ENCODE results near the gene NRXN3. TPM values are rescaled to one million over a fixed set of nuclear protein-coding genes. Genes with fewer than 3 reads are reported as not detected.

NRXN3 gene
- total RNA-seq, 2 experiments from 2014 or later, result not detected

DNA sequence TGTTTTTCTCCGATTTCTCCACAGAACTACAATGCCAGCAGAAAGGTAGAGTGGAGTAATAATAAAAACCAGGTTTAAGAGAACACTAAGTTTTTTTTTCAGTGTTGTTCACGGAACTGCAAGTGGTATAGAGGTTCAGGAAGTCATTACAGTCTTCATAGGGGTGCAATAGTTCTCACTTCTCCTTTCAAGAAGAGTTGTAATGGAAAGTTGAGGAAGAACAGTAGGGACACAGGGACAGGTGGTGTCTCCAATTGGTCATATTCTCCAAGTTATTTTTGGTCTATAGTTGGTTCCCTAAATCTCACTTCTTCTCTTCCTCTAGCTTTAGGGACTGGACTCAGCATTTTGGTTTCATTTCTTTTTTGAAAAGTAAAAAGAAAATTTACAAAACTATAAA is 894.0 kb downstream of the NRXN3 start:
- CTCF ChIA-PET, result no interaction called here
- no peaks in the 10 kb centered on the region for H3K9me3 Mint-ChIP-seq (ENCODE audit: low read depth)
- H3K36me3 Mint-ChIP-seq, result no peaks in the 10 kb centered on the region
- no peak overlapping the region for H3K27ac Mint-ChIP-seq
- no peak overlapping the region for H3K4me3 Mint-ChIP-seq
- H3K27me3 Mint-ChIP-seq, result no peaks in the 10 kb centered on the region
- ATAC-seq (no peak), DNase-seq (no peak)
- no peaks in the 10 kb centered on the region for H3K4me1 Mint-ChIP-seq

DNA sequence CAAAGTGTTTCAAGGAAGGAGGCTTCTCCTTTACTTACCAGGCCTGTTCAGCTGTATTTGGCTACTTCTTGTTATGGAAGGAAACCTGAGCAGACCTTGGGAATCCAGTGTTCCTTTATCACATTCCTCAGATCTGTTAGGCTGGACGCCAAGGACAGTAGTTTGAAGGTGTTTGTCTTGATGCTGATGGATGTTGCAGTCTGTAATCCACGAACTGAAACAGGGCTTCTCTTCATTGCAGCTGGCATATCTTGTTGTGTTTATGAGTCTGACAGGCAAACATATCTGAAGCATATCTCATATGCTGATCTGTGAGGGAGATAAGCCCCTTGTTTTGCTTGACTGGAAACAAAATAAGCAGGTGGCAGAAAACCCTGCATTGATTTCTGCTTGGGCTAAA is 904.3 kb downstream of the NRXN3 start:
- H3K27me3 Mint-ChIP-seq, result no peaks in the 10 kb centered on the region
- CTCF ChIA-PET, result interaction anchor here (0.7 kb wide), 1 partner anchor 15 kb away, joined by 3 read pairs; no protein-coding TSS in a partner anchor
- H3K9me3 Mint-ChIP-seq (ENCODE audit: low read depth), result no peaks in the 10 kb centered on the region
- no peaks in the 10 kb centered on the region for H3K36me3 Mint-ChIP-seq
- H3K4me3 Mint-ChIP-seq, result no peak overlapping the region
- no peaks in the 10 kb centered on the region for H3K4me1 Mint-ChIP-seq
- ATAC-seq, result no peak
- no peak overlapping the region for H3K27ac Mint-ChIP-seq
- no peak for DNase-seq

DNA sequence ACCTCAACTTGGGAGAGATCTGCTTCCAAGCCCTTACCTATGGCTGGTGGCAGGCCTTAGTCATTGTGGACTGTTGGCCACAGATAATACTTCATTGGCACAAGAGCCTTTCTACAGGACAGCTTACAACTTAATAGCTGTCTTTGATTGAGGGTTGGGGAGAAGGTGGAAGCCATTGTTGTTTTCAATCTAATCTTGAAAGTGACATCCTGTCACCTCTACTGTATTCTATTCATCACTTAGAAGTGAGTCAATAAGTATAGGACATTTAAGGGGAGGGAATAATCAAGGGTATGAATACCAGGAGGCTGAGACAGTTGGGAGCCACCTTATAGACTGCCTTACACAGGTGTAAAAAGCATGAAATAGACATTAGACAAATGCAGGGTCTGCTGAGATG is 906.3 kb downstream of the NRXN3 start:
- Mint-ChIP-seq H3K4me1 (no peaks in the 10 kb centered on the region), H3K27me3 (no peaks in the 10 kb centered on the region), H3K27ac (no peak overlapping the region), H3K36me3 (no peaks in the 10 kb centered on the region), H3K9me3 (ENCODE audit: low read depth) (no peaks in the 10 kb centered on the region), H3K4me3 (no peak overlapping the region)
- CTCF ChIA-PET, result no interaction called here
- DNase-seq (no peak), ATAC-seq (no peak)

DNA sequence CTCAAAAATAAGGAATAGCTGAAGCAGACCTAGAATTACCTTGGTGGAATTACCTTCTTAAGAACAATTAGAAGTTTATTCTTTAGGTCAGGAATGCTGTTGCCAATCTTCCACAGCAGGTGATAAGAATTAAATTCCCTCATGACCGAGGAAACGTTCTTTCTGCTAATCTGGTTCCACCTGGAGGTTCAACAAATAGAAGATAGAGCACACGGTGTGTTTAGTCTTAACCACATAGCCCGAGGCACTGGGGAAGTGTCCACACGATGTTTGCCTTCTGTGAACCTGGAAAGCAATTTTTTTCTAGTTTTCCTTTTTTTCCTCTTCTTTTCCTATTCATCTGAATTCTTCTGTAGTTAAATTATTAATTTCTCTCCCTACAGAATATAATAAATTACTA is 906.9 kb downstream of the NRXN3 start:
- no peak overlapping the region for H3K27ac Mint-ChIP-seq
- H3K27me3 Mint-ChIP-seq, result no peaks in the 10 kb centered on the region
- CTCF ChIA-PET, result no interaction called here
- H3K4me1 Mint-ChIP-seq, result no peaks in the 10 kb centered on the region
- H3K4me3 Mint-ChIP-seq, result no peak overlapping the region
- H3K36me3 Mint-ChIP-seq, result no peaks in the 10 kb centered on the region
- DNase-seq (no peak), ATAC-seq (no peak)
- H3K9me3 Mint-ChIP-seq (ENCODE audit: low read depth), result no peaks in the 10 kb centered on the region

DNA sequence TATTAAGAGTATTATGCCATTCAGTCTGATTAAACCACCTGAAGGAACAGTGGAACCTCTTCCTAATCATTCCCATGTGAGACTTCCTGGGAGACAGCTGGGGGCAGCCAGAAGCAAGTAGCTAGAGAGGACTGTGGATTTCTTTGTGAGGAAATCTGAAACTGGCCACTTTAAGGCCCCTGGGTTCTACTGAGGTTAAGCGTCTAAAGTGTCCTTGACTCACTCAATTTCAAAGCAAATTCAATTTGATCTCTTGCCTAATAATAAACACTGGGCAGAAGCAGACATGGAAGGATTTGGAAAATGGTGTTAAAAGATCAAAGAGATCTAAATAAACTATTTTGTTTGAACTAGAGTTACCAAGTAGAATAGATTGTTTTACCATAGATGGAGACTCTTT is 909.9 kb downstream of the NRXN3 start:
- no peak for DNase-seq
- no peaks in the 10 kb centered on the region for H3K27me3 Mint-ChIP-seq
- CTCF ChIA-PET, result no interaction called here
- no peak for ATAC-seq
- no peak overlapping the region for H3K27ac Mint-ChIP-seq
- H3K4me3 Mint-ChIP-seq, result no peak overlapping the region
- H3K36me3 Mint-ChIP-seq, result no peaks in the 10 kb centered on the region
- H3K9me3 Mint-ChIP-seq (ENCODE audit: low read depth), result no peaks in the 10 kb centered on the region
- no peaks in the 10 kb centered on the region for H3K4me1 Mint-ChIP-seq

DNA sequence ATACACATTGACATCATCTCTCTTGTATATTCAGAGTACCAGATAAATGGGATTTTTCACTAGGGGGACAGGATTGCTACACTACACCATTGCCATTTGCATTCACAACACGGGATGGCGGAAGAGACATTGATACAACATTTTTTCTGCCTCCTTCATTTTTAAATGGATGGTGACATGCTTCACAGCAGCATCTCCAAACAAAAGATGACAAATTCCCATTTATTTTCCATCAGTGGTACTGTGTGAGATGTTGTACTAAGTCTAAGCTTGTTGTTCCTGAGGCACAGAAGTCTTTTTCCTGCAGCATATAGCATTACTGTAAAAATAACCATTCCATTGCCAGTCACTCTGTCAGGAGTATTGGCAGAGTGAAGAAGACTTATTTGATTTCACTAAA is 912.7 kb downstream of the NRXN3 start:
- no peak for DNase-seq
- CTCF ChIA-PET, result no interaction called here
- H3K4me3 Mint-ChIP-seq, result no peak overlapping the region

DNA sequence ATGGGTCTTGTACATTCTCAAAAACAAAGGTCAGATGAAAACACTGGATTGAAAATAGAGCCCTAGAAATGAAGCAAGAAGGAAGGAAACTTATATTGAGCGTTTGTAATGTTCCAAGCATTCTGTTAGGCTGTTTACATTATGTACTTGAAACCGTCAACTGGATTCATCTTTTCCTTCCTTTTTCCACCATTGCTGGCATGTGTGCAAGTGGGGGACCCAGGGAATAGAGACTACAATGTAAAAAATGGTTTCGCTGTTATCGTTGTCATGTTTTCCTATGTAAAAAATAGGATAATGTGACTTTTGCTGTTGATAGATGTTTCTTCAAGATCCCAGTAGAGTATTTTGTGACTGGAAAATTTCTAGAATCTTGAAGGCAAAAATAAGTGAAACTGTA is 913.2 kb downstream of the NRXN3 start:
- Mint-ChIP-seq H3K4me3 (no peak overlapping the region), H3K9me3 (ENCODE audit: low read depth) (no peaks in the 10 kb centered on the region), H3K27ac (no peak overlapping the region), H3K4me1 (no peaks in the 10 kb centered on the region), H3K27me3 (no peaks in the 10 kb centered on the region), H3K36me3 (no peaks in the 10 kb centered on the region)
- CTCF ChIA-PET, result no interaction called here
- DNase-seq, result no peak
- ATAC-seq, result no peak

More for the DNA sequence above, 912.7 kb downstream of the NRXN3 start:
- Mint-ChIP-seq H3K9me3 (ENCODE audit: low read depth) (no peaks in the 10 kb centered on the region), H3K4me1 (no peaks in the 10 kb centered on the region), H3K27me3 (no peaks in the 10 kb centered on the region), H3K36me3 (no peaks in the 10 kb centered on the region), H3K27ac (no peak overlapping the region)
- no peak for ATAC-seq

DNA sequence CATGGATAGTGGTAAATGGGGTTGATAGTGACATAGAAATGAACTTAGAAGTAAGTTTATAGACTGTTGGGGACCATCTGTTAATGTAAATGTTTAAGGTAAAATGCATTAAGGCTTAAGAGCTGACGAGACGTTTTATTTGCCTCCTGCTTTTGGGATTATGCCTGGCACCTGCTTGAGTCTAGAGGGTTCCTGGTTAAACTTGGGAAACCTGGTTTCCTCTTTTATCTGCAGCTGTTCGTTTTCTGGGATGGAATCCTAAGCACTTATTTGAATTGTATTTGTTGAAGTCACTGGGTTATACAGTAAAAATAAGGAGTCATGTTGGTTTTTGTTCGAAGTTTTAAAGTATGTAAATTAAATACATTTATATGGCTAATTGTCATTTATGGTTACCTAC is 914.7 kb downstream of the NRXN3 start:
- H3K9me3 Mint-ChIP-seq (ENCODE audit: low read depth), result no peaks in the 10 kb centered on the region
- CTCF ChIA-PET, result no interaction called here
- no peak overlapping the region for H3K4me3 Mint-ChIP-seq

DNA sequence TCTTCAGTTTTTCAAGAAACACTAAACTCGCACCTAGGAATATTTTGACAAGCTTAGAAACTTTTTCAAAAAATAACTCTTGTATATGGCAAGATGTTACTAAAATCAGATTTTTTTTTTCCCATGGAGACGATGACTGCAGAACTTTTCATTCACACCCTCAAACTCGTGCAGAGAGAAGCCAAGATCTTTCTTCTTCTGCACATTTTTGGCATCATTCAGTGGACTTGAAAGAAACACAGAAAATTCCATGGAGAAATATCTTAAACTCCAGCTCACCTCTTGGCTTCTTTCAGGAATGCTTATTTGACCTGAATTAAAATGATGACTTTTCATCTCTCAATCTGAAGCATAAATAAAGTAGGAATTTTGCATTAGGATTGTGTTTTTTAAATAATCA is 919.4 kb downstream of the NRXN3 start:
- Mint-ChIP-seq H3K4me1 (no peaks in the 10 kb centered on the region), H3K36me3 (no peaks in the 10 kb centered on the region), H3K27me3 (no peaks in the 10 kb centered on the region), H3K9me3 (ENCODE audit: low read depth) (no peaks in the 10 kb centered on the region), H3K27ac (no peak overlapping the region), H3K4me3 (no peak overlapping the region)
- DNase-seq, result no peak
- CTCF ChIA-PET, result interaction anchor here (0.9 kb wide), 1 partner anchor 15 kb away, joined by 3 read pairs; no protein-coding TSS in a partner anchor
- no peak for ATAC-seq

More for the DNA sequence above, 914.7 kb downstream of the NRXN3 start:
- Mint-ChIP-seq H3K27ac (no peak overlapping the region), H3K36me3 (no peaks in the 10 kb centered on the region), H3K27me3 (no peaks in the 10 kb centered on the region), H3K4me1 (no peaks in the 10 kb centered on the region)
- no peak for ATAC-seq
- DNase-seq, result no peak

DNA sequence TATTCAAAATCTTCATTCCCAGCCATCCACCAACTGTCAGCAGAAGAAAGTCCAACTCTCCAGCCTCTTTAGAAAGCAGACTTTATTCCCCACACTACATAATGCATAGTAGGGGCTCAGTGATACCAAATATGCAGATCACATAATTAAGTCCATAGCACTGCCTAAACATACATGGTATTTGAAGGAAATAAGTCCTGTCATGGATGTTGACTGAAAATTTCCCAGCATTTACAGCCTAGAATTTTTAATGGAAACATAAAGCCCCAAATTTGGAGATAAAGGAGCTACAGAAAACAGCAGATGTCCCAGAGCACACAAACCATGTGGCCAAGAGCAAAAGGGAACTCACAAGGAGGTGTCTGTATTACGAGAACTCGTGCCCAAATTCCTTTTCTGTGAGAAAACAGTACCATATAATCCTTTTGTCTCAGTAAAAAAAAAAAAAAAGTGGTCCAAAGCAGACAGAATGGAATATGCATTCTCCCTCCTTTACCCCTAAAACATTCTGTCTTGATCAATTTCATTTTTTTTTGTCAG is 920.5 kb downstream of the NRXN3 start:
- Mint-ChIP-seq H3K9me3 (ENCODE audit: low read depth) (no peaks in the 10 kb centered on the region), H3K4me1 (no peaks in the 10 kb centered on the region), H3K27ac (no peak overlapping the region), H3K36me3 (no peaks in the 10 kb centered on the region), H3K4me3 (no peak overlapping the region), H3K27me3 (no peaks in the 10 kb centered on the region)
- CTCF ChIA-PET, result no interaction called here
- DNase-seq (no peak), ATAC-seq (no peak)

DNA sequence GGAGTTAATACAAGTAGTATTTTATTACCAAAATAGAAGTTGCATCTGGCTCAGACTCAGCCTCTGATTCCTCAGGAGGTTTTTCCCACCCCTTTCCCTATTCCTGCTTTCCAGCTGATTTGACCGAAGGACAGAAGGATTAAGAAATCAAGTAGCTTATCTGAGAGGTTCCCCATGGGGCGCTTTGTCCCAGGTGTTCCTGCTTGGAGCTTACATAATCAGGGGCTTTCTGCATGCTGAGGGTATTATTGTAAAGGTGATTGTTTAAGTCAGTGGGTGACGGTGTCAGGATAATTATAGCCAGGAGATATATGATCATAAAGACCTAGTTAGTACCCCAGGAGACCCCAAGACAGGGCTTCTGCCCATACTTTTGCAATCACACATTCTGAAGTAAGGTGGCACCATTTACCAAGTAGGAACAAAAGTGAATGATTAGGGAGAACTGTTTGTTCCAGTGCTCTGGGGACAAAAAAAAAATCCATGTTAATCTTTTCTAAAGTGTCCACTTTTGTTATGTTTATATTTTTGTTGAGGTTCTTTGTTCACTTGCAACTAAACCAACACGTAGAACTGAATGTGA is 921.3 kb downstream of the NRXN3 start:
- H3K9me3 Mint-ChIP-seq (ENCODE audit: low read depth), result peaks cover under 1% of the 10 kb centered on the region
- CTCF ChIA-PET, result no interaction called here
- no peak for DNase-seq
- H3K4me3 Mint-ChIP-seq, result no peak overlapping the region
- H3K36me3 Mint-ChIP-seq, result no peaks in the 10 kb centered on the region
- ATAC-seq, result no peak
- no peaks in the 10 kb centered on the region for H3K4me1 Mint-ChIP-seq
- H3K27ac Mint-ChIP-seq, result no peak overlapping the region
- no peaks in the 10 kb centered on the region for H3K27me3 Mint-ChIP-seq

DNA sequence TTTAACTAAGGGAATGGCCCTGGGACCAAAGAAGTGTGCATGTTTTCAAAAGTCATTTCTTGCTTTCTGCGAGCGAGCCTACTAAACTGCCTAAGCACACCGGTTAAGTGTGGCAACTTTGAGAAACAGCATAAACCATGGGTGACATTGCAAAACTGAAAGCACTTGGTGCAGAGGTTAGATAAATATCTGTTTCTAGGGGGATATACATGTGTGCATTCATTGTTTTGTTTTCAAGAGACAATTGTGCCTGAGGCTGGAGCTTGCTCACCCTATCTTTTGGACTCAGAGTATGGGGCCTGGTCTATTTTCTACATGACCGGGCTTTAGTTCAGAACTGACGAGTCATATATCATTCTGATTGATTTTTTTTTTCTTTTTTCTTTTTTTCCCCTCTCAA is 923.4 kb downstream of the NRXN3 start:
- Mint-ChIP-seq H3K27me3 (no peaks in the 10 kb centered on the region), H3K4me1 (no peaks in the 10 kb centered on the region), H3K36me3 (no peaks in the 10 kb centered on the region), H3K9me3 (ENCODE audit: low read depth) (peaks cover 3% of the 10 kb centered on the region), H3K4me3 (no peak overlapping the region), H3K27ac (no peak overlapping the region)
- DNase-seq, result no peak
- no peak for ATAC-seq
- CTCF ChIA-PET, result no interaction called here

DNA sequence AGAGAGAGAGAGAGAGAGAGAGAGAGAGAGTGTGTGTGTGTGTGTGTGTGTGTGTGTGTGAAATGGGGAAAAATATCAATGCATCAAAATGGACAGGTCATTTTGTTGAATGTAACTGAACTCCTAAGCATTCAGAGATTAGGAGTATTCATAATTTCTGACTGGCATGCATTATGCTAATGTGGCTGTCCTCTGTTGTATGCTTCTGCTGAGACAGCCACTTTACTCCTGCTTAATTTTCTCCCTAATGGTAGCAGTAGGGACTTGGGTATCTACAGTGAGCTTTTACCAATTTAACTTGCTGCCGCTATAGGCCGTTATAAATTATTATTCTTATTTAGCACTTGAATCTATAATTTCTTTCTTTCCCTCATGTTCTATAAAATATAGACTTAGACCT is 924.8 kb downstream of the NRXN3 start:
- Mint-ChIP-seq H3K4me1 (no peaks in the 10 kb centered on the region), H3K4me3 (no peak overlapping the region), H3K9me3 (ENCODE audit: low read depth) (peaks cover 5% of the 10 kb centered on the region), H3K36me3 (no peaks in the 10 kb centered on the region), H3K27me3 (no peaks in the 10 kb centered on the region), H3K27ac (no peak overlapping the region)
- DNase-seq (no peak), ATAC-seq (no peak)
- CTCF ChIA-PET, result no interaction called here

DNA sequence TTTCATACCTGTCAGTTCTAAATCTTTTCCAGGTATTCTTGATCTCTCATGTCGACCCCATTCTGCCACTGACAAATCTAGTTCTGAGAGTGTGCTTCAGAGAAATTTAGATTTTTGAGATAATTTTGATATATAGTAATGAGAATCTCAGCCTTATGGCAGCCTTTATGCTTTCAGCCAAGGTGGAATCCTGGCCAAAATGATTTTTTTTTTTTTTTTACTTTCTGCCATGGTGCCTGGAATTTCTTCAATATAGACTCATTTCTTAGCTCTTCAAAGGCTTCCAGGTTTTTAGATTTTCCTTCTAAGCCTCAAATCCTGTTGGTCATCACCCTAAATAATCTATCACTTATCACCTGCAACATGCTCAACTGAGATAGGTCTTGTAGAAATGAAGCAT is 926.6 kb downstream of the NRXN3 start:
- Mint-ChIP-seq H3K36me3 (no peaks in the 10 kb centered on the region), H3K4me3 (no peak overlapping the region), H3K27me3 (no peaks in the 10 kb centered on the region), H3K9me3 (ENCODE audit: low read depth) (peaks cover 5% of the 10 kb centered on the region), H3K4me1 (no peaks in the 10 kb centered on the region), H3K27ac (no peak overlapping the region)
- DNase-seq (no peak), ATAC-seq (no peak)
- CTCF ChIA-PET, result no interaction called here

DNA sequence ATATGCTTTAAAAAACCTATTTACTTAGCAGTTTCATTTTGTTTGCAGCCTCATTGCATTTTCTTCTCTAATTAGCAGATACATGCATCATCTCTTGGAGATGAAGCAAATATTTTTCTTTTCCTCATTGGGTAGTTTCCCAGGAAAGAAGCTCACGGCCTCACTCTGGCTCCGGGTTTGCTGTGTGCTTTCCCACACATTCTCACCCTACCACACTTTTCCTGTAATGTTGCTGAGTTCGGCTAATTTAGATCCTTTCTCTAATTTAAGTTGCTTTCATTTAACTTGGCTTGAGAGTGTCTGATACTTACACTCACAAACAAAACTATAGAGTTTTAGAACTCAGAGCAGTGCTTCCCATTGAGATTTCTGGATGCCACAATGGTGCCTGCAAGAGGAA is 928.2 kb downstream of the NRXN3 start:
- Mint-ChIP-seq H3K4me3 (no peak overlapping the region), H3K4me1 (no peaks in the 10 kb centered on the region), H3K27me3 (no peaks in the 10 kb centered on the region), H3K27ac (no peak overlapping the region), H3K36me3 (no peaks in the 10 kb centered on the region), H3K9me3 (ENCODE audit: low read depth) (peaks cover 8% of the 10 kb centered on the region)
- DNase-seq (no peak), ATAC-seq (no peak)
- CTCF ChIA-PET, result no interaction called here

Data from activated CD8-positive, alpha-beta memory T cell treated with anti-CD3 and anti-CD28 coated beads, Interleukin-2, amount 10 ng/mL, durations not matched to agents 7 days and 5 days (primary cell).